Stimulated activated effector memory CD8-positive, alpha-beta T cell treated with anti-CD3 and anti-CD28 coated beads, Interleukin-12 subunit alpha, Interleukin-12 subunit beta, amount 100 ng/mL, for 72 hours (primary cell): Measurements from ENCODE around the gene CDC42EP3.

Source experiments
- ATAC-seq: fragments of 150-1000 bp; cut with Tn5 transposase; 2 replicates; pipeline ENCODE4 v1.10.0; 2021
- DNase-seq, 2 donors: peaks; one replicate each; pipeline ENCODE4 v3.0.0; 2021 to 2022; ENCODE audit warnings: low spot score in 2 of 2
- H3K27ac Mint-ChIP-seq: one replicate; pipeline ENCODE4 v1.8.0; 2022; ENCODE audit warnings: mild to moderate bottlenecking, mixed read lengths
- H3K36me3 Mint-ChIP-seq: one replicate; pipeline ENCODE4 v1.8.0; 2022; ENCODE audit warnings: mild to moderate bottlenecking, mixed read lengths
- H3K4me1 Mint-ChIP-seq: one replicate; pipeline ENCODE4 v1.8.0; 2022; ENCODE audit warnings: mixed read lengths
- H3K4me3 Mint-ChIP-seq: one replicate; pipeline ENCODE4 v1.8.0; 2022; ENCODE audit warnings: mild to moderate bottlenecking, mixed read lengths
- H3K9me3 Mint-ChIP-seq: one replicate; pipeline ENCODE4 v1.8.0; 2022; ENCODE audit warnings: mixed read lengths

CDC42EP3 gene

DNA sequence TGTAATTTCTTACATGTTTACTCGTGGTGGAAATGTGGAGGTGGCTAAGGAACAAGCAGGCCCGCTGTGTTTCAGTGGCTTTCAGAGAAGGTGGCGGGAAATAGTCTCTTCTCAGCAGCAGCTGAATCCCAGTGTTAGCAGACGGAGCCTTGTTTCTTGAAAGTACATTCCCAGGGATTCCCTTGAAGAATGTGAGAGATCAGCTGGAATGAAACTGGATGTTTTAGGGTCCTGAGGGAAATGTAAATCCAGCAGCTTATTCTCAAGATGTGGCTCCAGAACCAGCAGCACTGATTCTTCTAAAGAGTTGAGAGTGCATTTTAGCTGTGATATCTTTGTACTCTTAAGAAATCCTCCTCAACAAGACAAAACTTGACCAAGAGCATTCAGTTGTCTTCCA is 59.1 kb downstream of the CDC42EP3 start:
- DNase-seq (no peak), ATAC-seq (no peak)
- H3K4me3 Mint-ChIP-seq, result no peak overlapping the region
- peaks cover 51% of the 10 kb centered on the region for H3K4me1 Mint-ChIP-seq
- H3K27ac Mint-ChIP-seq, result peak overlapping the region; percentile 63
- H3K9me3 Mint-ChIP-seq, result peaks cover 5% of the 10 kb centered on the region
- H3K36me3 Mint-ChIP-seq, result peaks cover 5% of the 10 kb centered on the region

DNA sequence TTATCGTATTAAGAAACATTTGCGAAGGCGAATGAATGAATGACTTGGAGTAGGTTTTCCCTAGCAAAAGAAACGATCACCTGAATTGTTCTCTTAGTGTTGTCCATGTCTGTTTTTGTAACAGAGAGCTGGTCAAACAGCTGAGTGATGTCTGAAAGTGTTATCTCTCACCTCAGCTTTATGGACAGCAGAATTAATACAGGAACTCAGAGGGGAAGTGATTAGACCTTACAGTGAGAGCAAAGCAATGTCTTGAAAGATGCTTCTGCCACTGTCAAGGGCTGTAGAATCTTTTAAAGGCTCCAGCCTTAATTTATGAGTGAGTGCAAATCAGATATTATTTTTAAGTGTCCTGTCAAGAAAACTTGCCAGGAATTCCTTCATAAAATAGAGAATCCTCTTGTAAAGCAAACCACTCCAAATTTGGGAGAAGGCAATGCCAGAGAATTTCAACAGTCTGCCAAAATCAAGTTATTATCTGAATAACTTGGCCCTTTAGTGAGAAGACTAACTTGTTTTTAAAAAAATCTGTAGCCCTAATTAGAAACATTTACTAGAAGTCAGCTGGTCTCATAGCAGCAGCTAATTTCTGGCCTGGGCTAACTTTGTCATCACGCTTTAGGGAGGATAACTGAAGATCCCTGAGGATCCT is 60.7 kb downstream of the CDC42EP3 start:
- Mint-ChIP-seq H3K4me1 (peaks cover 34% of the 10 kb centered on the region), H3K4me3 (no peak overlapping the region), H3K9me3 (peaks cover 7% of the 10 kb centered on the region), H3K36me3 (no peaks in the 10 kb centered on the region), H3K27ac (no peak overlapping the region)
- ATAC-seq (no peak), DNase-seq (no peak)

DNA sequence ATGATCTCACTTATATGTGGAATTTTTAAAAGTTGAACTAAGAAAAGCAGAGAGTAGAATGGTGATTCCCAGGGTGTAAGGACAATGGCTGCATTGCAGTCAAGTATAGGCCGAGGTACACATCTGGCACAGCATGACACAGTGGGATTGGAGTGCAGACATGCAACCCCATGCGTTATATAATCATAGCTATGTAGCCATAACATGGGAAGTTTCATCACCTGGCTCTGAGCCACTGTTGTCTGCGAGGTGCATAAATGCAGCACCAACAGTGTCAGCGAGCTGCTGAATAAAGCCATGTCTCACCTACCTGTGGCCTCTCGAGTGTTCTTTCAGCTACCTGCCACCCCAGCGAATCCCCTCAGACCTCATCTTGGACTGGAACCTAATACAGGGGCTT is 61.7 kb downstream of the CDC42EP3 start:
- no peak overlapping the region for H3K27ac Mint-ChIP-seq
- DNase-seq (no peak), ATAC-seq (no peak)
- H3K9me3 Mint-ChIP-seq, result peaks cover 11% of the 10 kb centered on the region
- no peak overlapping the region for H3K4me3 Mint-ChIP-seq
- H3K36me3 Mint-ChIP-seq, result no peaks in the 10 kb centered on the region
- H3K4me1 Mint-ChIP-seq, result peaks cover 25% of the 10 kb centered on the region

DNA sequence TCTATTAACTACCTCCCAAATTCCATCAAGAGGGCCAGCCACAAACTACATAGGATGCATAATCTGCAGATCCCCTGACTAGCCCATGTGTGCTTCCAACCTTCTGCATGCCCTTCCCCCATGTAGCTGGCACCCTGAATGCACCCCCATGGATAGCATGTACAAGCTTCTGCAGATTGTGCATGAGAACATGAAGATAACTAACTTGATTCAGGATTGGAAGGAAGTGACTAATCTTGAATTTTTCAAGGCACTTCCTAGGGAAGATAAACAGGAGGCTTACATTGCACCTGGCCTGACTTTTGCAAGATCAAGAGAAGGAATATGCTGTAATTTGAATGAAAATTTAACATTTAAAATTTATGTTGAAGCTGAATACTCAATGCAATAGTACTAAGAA is 66.7 kb downstream of the CDC42EP3 start:
- DNase-seq (no peak), ATAC-seq (no peak)
- H3K9me3 Mint-ChIP-seq, result peaks cover 14% of the 10 kb centered on the region
- H3K4me1 Mint-ChIP-seq, result peaks cover 41% of the 10 kb centered on the region
- no peak overlapping the region for H3K27ac Mint-ChIP-seq
- H3K4me3 Mint-ChIP-seq, result no peak overlapping the region
- no peaks in the 10 kb centered on the region for H3K36me3 Mint-ChIP-seq

DNA sequence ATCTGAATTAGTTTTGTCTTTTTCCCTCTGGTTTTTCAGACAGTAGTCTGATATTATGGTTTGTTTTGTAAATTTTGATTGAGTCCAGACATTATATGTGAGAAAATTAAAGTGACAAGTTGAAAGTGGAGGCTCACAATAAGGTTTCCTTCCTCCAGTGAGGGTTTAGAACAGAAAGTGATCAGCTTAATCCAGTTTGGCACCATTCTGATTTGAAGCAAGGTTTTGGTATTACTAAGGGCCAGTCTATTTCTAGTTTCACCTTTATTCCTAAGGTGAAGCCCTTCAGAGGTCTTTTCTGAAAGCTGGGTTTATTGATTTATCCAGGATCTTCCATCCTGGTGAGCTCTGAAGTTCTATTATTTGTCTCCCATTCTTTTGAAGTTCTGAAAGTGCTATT is 68.7 kb downstream of the CDC42EP3 start:
- H3K27ac Mint-ChIP-seq, result peak overlapping the region; percentile 90
- H3K4me3 Mint-ChIP-seq, result peak overlapping the region; percentile 82
- peaks cover 18% of the 10 kb centered on the region for H3K9me3 Mint-ChIP-seq
- H3K4me1 Mint-ChIP-seq, result peaks cover 53% of the 10 kb centered on the region
- no peak for DNase-seq
- ATAC-seq, result peak; percentile 73
- no peaks in the 10 kb centered on the region for H3K36me3 Mint-ChIP-seq

DNA sequence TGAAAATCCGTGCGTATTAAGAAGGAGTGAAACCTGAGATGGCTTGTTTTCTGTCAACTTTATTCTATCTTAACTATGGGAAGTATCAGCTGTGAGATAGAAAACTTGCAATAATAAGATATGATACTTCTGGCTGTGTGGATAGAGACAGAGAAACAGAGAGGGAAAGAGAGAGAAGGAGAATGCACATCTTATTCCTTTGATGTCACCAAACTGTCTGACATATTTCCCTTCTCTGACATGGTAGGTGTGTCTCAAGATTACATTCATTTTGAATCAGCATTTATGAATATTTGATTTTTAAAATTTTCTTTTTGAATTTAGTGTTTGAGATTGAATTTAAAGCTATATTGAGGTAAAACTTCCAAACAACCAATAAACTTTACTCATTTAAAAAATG is 69.4 kb downstream of the CDC42EP3 start:
- no peak for ATAC-seq
- Mint-ChIP-seq H3K36me3 (no peaks in the 10 kb centered on the region), H3K4me1 (peaks cover 53% of the 10 kb centered on the region), H3K27ac (peak overlapping the region; percentile 90), H3K9me3 (peaks cover 15% of the 10 kb centered on the region), H3K4me3 (peak overlapping the region; percentile 82)
- no peak for DNase-seq

DNA sequence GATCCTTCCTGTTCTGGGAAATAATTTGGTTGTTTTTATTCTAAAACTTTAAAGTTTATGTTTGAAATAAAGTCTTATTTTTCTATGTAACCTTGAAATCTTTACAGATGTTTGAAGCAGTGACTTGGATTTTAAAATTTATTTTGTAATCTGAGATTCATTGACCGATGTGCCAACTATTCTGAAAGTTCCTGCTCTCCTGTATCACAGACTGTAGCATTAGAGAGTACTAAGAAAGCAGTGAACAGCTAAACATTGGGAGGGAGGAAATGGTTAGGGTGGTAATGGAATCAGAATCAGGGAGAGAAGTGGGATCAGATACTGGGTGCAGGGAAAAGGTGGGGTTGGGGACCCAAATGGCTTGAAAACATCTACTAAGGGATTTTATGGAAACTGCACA is 69.9 kb downstream of the CDC42EP3 start:
- Mint-ChIP-seq H3K36me3 (no peaks in the 10 kb centered on the region), H3K4me3 (peak overlapping the region; percentile 82), H3K9me3 (peaks cover 18% of the 10 kb centered on the region), H3K4me1 (peaks cover 53% of the 10 kb centered on the region), H3K27ac (peak overlapping the region; percentile 90)
- DNase-seq (no peak), ATAC-seq (no peak)

DNA sequence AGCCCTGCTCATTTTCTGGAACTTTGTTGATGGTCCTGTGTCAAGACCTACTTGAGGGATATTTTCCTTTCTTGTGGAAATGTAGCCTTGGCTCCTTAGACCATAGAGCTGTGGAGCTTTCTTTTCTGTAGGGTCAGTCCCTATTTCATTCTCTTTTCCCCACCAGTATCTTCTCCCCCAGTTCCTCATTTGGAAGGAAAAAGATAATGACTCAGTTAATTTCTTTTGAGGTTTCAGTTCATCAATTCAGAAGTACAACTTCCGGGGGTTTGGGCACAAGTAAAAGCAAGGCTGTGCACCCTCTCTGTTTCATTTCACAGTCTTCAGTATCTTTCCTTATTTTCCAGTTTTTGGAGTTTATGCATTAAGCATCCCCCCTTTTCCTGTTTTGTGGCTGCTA is 70.7 kb downstream of the CDC42EP3 start:
- ATAC-seq (no peak), DNase-seq (no peak)
- peaks cover 53% of the 10 kb centered on the region for H3K4me1 Mint-ChIP-seq
- peak overlapping the region; percentile 90 for H3K27ac Mint-ChIP-seq
- H3K9me3 Mint-ChIP-seq, result peaks cover 18% of the 10 kb centered on the region
- H3K36me3 Mint-ChIP-seq, result no peaks in the 10 kb centered on the region
- H3K4me3 Mint-ChIP-seq, result peak overlapping the region; percentile 82

DNA sequence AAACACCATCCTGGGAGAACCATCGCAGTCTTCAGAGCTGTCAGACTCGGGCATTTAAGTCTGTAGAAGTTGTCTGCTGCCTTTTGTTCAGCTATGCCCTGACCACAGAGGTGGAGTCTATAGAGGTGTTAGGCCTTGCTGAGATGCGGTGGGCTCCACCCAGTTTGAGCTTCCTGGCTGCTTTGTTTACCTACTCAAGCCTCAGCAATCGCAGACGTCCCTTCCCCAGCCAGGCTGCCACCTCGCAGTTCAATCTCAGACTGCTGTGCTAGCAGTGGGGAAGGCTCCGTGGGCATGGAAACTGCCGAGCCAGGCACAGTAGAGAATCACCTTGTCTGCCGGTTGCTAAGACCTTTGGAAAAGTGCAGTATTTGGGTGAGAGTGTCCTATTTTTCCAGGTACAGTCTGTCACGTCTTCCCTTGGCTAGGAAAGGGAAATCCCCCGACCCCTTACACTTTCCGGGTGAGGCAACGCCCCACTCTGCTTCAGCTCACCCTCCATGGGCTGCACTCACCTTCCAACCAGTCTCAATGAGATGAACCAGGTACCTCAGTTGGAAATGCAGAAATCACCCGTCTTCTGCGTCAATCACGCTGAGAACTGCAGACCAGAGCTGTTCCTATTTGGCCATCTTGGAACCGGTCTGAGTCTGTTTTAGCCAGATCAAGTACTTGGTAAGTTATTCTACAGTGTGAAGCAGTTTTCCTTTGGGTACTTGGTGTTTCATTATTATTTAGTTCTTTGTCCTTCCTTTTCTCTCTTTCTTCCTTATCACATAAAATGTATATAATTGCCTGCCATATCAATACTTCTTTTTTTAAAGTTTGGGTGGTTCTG is 71.5 kb downstream of the CDC42EP3 start:
- Mint-ChIP-seq H3K4me1 (peaks cover 53% of the 10 kb centered on the region), H3K36me3 (no peaks in the 10 kb centered on the region), H3K4me3 (peak overlapping the region; percentile 82), H3K9me3 (peaks cover 20% of the 10 kb centered on the region), H3K27ac (peak overlapping the region; percentile 90)
- peak; percentile 83 for ATAC-seq
- DNase-seq, result peak in 1 of 2 donors; percentile 29

DNA sequence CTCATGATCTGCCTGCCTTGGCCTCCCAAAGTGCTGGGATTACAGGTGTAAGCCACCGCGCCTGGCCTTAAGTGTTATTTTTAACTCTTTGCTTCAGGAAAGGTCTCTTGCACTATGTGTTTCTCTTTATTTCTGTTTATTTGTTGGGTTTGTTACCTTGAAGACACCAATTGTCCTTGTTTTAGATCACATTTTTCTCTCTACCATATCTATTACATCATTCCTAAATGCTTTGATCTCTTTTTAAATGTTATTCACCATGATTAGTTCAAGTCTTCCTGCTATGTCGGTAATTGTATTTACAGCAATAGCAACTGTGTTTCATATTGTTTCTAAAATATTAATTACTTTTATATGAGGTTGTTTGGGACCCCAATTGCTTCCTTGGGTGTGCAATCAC is 77.7 kb downstream of the CDC42EP3 start:
- Mint-ChIP-seq H3K4me1 (peaks cover 31% of the 10 kb centered on the region), H3K36me3 (no peaks in the 10 kb centered on the region), H3K27ac (no peak overlapping the region), H3K4me3 (no peak overlapping the region), H3K9me3 (peaks cover 18% of the 10 kb centered on the region)
- no peak for ATAC-seq
- no peak for DNase-seq

DNA sequence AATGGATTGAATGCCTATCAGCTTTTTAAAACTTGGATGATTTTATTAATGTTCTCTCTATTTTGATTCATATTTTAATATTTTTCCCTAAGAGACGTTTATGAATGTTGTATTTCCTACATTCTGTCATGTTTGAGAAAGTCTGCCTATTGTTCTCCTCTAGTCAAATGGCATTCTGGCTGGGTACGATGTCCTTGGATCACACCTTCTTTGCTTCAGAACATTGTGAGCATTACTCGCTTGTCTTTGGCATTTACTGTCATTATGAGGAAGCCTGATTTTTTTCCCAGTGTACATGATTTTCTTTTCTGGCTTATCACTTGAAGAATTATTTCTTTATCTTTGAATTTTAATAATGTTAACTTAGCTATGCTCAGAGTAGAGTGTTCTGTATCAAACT is 78.4 kb downstream of the CDC42EP3 start:
- H3K9me3 Mint-ChIP-seq, result peaks cover 16% of the 10 kb centered on the region
- peaks cover 36% of the 10 kb centered on the region for H3K4me1 Mint-ChIP-seq
- no peak for DNase-seq
- H3K27ac Mint-ChIP-seq, result no peak overlapping the region
- ATAC-seq, result no peak
- no peak overlapping the region for H3K4me3 Mint-ChIP-seq
- no peaks in the 10 kb centered on the region for H3K36me3 Mint-ChIP-seq
